ENCODE results near the gene ZDHHC3. TPM values are rescaled to one million over a fixed set of nuclear protein-coding genes. Genes with fewer than 3 reads are reported as not detected.
A peak's percentile ranks its signal among the peaks of the same experiment; 100 is the strongest.

Gene ZDHHC3, protein sequence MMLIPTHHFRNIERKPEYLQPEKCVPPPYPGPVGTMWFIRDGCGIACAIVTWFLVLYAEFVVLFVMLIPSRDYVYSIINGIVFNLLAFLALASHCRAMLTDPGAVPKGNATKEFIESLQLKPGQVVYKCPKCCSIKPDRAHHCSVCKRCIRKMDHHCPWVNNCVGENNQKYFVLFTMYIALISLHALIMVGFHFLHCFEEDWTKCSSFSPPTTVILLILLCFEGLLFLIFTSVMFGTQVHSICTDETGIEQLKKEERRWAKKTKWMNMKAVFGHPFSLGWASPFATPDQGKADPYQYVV
- 57.5 and 59.2 TPM in 2 replicates for total RNA-seq (2012; rRNA removed)

DNA sequence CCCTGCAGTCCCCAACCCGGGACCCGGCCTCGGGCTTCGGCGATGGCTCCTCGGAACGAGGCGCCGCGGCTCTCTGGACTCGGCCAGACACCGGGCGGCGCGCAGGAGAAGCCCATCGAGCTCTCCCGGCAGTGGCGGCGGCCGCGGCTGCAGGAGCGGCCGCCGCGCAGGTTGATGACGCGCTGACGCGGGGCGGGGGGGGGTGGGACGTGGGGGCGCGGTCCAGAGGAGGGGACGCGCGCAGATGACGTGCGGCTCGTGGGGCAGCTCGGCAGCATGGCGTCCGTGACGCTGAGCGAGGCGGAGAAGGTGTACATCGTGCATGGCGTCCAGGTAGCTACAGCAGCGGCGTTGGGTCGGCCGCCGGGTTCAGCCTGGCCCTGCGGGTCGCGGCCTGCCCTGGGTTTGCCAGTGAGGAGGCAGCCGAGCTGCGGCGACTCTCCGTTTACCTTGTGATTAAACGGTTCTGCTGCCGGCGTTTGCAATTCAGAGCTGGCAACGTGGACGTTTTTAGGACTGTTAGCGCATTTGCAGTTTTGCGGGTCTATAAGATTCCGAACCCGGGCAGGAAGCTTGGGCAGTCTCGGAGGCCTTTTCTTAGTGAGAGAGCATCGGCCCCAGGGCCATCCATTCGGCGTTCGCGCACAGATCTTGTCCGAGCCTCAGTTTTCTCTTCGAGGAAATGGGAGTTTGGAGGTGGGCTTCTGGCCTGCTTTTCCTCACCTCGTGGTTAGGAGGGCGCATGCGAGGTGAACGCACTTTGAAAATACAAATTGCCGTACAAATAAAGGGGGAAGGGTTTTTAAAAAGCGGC is at the start of gene ZDHHC3, which contains the start of gene EXOSC7:
ZDHHC3 (minus strand) TSS at position 173 of the 814 bp plus-strand sequence. CDS start 16,738 bp downstream, outside the sequence.
EXOSC7 (plus strand) TSS at position 243 of the 814 bp plus-strand sequence; CDS start at position 277, 34 bp downstream.
- Histone ChIP-seq H3K9ac (ENCODE audit: low read depth, low read length) (peak within 1 kb of the TSS; percentile 88), H3K9me3 (replicated peaks; ENCODE audit: low read length) (no peaks in the 10 kb centered on the region), H3K36me3 (ENCODE audit: insufficient read depth, low read length) (peaks cover 7% of the 10 kb centered on the region), H3K4me1 (ENCODE audit: control insufficient read depth, insufficient read depth, low read length) (peaks cover 11% of the 10 kb centered on the region), H3K27me3 (ENCODE audit: control insufficient read depth, insufficient read depth, low read length) (no peaks in the 10 kb centered on the region), H3K4me3 (ENCODE audit: low read length) (peak within 1 kb of the TSS; percentile 99), H3K4me2 (ENCODE audit: low read length) (peak within 1 kb of the TSS; percentile 87)

DNA sequence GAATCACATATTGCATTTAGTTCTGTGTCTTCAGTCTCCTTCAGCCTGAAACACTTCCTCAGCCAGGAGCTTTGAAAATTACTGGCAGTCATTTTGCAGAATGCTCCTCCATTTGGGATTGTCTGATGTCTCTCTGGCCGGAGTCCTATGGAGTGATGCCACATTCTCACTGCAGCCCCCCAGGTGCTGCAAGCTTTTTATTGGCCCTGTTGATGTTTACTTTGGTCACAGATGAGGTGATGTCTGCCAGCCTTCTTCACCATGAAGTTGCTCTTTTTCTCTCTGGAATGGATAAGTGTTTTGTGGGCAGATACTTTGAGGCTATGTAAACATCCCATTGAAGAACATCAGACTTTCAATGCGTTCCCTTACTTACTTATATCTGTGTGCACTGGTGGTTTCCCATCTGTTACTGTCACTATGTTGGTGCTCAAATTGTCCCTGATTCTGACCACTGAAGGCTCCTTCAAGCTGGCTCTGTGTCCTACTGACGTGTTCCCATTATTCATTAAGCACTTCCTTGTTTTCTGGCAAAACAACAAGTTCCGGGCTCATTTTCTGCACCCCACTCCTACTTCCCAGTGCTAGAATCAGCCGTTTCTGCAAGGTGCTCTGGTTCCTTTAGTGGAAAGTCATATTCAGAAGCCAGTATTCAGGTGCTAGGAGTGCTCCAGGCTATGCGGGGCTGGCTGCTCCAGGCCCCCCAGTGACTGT is 48.7 kb upstream of the ZDHHC3 start:
- peaks cover 49% of the 10 kb centered on the region for H3K4me1 ChIP-seq (ENCODE audit: control insufficient read depth, insufficient read depth, low read length)

DNA sequence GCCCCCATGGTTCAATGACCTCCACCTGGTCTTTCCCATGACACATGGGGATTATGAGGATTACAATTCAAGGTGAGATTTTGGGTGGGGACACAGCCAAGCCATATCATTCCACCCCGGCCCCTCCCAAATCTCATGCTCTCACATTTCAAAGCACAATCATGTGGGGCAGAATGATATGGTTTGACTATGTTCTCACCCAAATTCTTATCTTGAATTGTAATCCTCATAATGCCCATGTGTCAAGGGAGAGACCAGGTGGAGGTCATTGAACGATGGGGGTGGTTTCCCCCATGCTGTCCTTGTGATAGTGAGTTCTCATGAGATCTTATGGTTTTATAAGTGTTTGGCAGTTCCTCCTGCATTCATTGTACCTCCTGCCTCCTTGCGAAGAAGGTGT is 47.7 kb upstream of the ZDHHC3 start:
- H3K9ac ChIP-seq (ENCODE audit: low read depth, low read length): no peak overlapping the region
- no peak overlapping the region for H3K4me2 ChIP-seq (ENCODE audit: low read length)
- no peak overlapping the region for H3K4me3 ChIP-seq (ENCODE audit: low read length)
- H3K9me3 ChIP-seq (replicated peaks; ENCODE audit: low read length): no peaks in the 10 kb centered on the region
- H3K36me3 ChIP-seq (ENCODE audit: insufficient read depth, low read length): no peaks in the 10 kb centered on the region
- H3K4me1 ChIP-seq (ENCODE audit: control insufficient read depth, insufficient read depth, low read length): peaks cover 43% of the 10 kb centered on the region
- no peaks in the 10 kb centered on the region for H3K27me3 ChIP-seq (ENCODE audit: control insufficient read depth, insufficient read depth, low read length)

More for the DNA sequence above, 48.7 kb upstream of the ZDHHC3 start:
- H3K9me3 ChIP-seq (replicated peaks; ENCODE audit: low read length): no peaks in the 10 kb centered on the region
- no peak overlapping the region for H3K9ac ChIP-seq (ENCODE audit: low read depth, low read length)
- peak overlapping the region; percentile 17 for H3K4me2 ChIP-seq (ENCODE audit: low read length)
- no peaks in the 10 kb centered on the region for H3K27me3 ChIP-seq (ENCODE audit: control insufficient read depth, insufficient read depth, low read length)
- H3K36me3 ChIP-seq (ENCODE audit: insufficient read depth, low read length): no peaks in the 10 kb centered on the region
- peak overlapping the region; percentile 7 for H3K4me3 ChIP-seq (ENCODE audit: low read length)

DNA sequence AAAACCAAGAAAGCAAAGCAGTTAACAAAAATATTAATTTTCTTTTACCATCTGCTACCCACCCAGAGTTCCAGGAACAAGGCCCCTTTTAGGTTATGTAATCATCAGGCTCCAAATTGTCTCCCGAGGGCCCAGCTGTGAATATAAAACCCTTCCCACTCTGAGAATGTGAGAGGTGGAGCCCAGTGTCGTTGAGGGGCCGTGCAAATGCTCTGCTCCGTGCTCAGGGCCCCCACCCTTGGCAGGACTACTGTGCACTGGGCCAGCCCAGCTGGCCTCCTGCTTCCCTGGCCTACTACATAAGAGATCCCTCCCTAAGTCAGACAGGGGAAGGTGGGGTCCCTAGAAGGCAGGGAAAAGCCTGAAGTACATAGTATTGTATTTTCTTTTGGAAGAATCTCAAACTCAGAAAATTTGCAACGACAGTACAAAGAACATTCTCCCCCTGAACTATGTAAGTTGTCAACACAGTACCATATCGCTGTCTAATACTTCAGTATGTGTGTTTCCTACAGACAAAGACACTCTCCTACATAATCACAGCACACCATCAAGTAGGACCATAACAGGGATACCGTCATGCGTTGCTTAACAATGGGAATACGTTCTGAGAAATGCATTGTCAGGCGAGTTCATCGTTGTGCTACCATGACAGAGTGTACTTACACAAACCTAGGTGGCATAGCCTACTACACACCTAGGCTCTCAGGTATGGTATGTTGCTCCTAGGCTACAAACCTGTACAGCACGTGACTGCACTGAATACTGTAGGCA is 45.7 kb upstream of the ZDHHC3 start:
- Histone ChIP-seq H3K27me3 (ENCODE audit: control insufficient read depth, insufficient read depth, low read length) (no peaks in the 10 kb centered on the region), H3K4me2 (ENCODE audit: low read length) (no peak overlapping the region), H3K36me3 (ENCODE audit: insufficient read depth, low read length) (no peaks in the 10 kb centered on the region), H3K4me3 (ENCODE audit: low read length) (no peak overlapping the region), H3K9ac (ENCODE audit: low read depth, low read length) (no peak overlapping the region), H3K9me3 (replicated peaks; ENCODE audit: low read length) (no peaks in the 10 kb centered on the region), H3K4me1 (ENCODE audit: control insufficient read depth, insufficient read depth, low read length) (peaks cover 36% of the 10 kb centered on the region)

DNA sequence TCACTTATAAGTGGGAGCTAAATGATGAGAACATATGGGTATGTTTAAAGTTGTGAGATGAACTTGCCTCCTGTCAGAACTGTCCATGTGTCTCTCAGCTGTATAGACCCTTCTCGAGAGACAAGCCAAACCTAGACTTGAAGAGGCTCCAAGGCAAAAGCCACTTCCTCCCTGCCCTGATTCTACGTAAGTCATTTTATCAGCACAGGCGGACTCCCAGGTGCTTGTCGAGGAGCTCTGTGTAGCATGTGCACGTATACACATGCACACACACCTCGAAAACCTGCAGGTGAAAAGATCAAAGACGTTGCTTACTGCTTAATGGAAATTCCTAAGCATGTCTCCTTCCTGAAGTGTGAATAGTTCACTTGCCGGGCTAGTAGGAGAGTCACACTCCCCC is 44.6 kb upstream of the ZDHHC3 start:
- H3K4me1 ChIP-seq (ENCODE audit: control insufficient read depth, insufficient read depth, low read length): peaks cover 24% of the 10 kb centered on the region
- H3K4me3 ChIP-seq (ENCODE audit: low read length): no peak overlapping the region
- H3K9me3 ChIP-seq (replicated peaks; ENCODE audit: low read length): no peaks in the 10 kb centered on the region

DNA sequence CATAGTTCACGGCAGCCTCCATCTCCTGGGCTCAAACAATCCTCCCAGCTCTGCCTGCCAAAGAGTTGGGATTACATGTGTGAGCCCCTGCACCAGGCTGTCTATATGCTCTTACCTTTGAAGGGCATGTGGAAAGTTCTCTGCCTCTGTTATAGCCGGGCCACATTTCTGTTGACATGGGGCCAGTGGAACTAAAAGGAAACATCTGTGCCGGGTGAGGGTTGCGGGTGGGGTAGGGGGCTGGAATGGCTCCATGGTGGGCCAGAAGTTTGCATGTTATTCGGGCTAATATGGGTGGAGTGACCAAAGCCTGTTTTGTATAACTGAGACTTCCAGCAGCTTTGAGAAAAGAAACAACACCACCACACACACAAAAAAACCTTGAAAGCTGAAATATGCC is 41.8 kb upstream of the ZDHHC3 start:
- Histone ChIP-seq H3K27me3 (ENCODE audit: control insufficient read depth, insufficient read depth, low read length) (no peaks in the 10 kb centered on the region), H3K9me3 (replicated peaks; ENCODE audit: low read length) (no peaks in the 10 kb centered on the region), H3K4me2 (ENCODE audit: low read length) (no peak overlapping the region), H3K4me1 (ENCODE audit: control insufficient read depth, insufficient read depth, low read length) (peaks cover 21% of the 10 kb centered on the region), H3K9ac (ENCODE audit: low read depth, low read length) (no peak overlapping the region), H3K36me3 (ENCODE audit: insufficient read depth, low read length) (peaks cover 12% of the 10 kb centered on the region), H3K4me3 (ENCODE audit: low read length) (no peak overlapping the region)

More for the DNA sequence above, 44.6 kb upstream of the ZDHHC3 start:
- Histone ChIP-seq H3K27me3 (ENCODE audit: control insufficient read depth, insufficient read depth, low read length) (no peaks in the 10 kb centered on the region), H3K4me2 (ENCODE audit: low read length) (no peak overlapping the region), H3K36me3 (ENCODE audit: insufficient read depth, low read length) (peaks cover 4% of the 10 kb centered on the region), H3K9ac (ENCODE audit: low read depth, low read length) (no peak overlapping the region)

DNA sequence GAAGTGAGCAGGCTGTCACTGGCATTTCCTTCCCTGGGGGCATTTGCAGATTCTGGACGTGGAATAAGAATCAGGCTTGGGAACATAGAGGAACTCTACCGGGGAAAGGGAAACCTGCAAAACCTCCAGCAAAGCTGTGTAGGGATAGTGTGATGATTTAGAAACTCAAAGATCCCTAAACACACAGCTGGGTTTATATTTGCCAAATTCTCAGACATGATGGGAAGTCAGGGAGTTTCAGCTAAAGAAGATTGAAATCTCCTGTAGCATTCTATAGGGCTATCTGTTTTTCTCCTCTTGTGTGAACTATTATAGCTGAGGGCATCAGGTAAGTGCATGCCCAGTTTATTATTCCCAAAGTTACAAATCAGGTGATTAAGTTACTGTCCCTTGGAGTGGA is 40.9 kb upstream of the ZDHHC3 start:
- Histone ChIP-seq H3K9ac (ENCODE audit: low read depth, low read length) (no peak overlapping the region), H3K4me3 (ENCODE audit: low read length) (no peak overlapping the region), H3K9me3 (replicated peaks; ENCODE audit: low read length) (no peaks in the 10 kb centered on the region), H3K27me3 (ENCODE audit: control insufficient read depth, insufficient read depth, low read length) (no peaks in the 10 kb centered on the region), H3K4me2 (ENCODE audit: low read length) (no peak overlapping the region), H3K4me1 (ENCODE audit: control insufficient read depth, insufficient read depth, low read length) (peaks cover 28% of the 10 kb centered on the region), H3K36me3 (ENCODE audit: insufficient read depth, low read length) (peaks cover 12% of the 10 kb centered on the region)

DNA sequence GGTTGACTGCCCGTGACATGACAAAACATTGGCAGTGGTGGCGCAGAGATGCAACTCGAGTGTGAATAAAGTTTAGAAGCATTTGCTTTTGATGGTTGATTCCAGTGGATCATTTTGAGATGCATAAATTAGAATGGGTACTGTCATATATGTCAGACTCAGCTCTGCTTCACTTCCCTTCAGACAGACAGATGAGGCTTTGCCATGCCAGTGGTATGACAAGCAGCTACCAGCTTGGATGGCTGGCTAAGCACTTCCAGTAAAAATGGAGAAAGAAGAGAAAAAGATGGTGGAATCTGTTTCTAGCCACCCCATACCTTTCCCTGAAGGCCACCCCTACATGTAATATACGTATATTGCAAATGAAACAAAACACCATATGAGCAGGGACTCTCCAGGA is 36.6 kb upstream of the ZDHHC3 start:
- peak overlapping the region; percentile 69 for H3K4me2 ChIP-seq (ENCODE audit: low read length)
- peaks cover 26% of the 10 kb centered on the region for H3K36me3 ChIP-seq (ENCODE audit: insufficient read depth, low read length)
- H3K4me1 ChIP-seq (ENCODE audit: control insufficient read depth, insufficient read depth, low read length): peaks cover 54% of the 10 kb centered on the region
- H3K27me3 ChIP-seq (ENCODE audit: control insufficient read depth, insufficient read depth, low read length): no peaks in the 10 kb centered on the region
- H3K9me3 ChIP-seq (replicated peaks; ENCODE audit: low read length): no peaks in the 10 kb centered on the region
- peak overlapping the region; percentile 83 for H3K9ac ChIP-seq (ENCODE audit: low read depth, low read length)
- peak overlapping the region; percentile 49 for H3K4me3 ChIP-seq (ENCODE audit: low read length)

DNA sequence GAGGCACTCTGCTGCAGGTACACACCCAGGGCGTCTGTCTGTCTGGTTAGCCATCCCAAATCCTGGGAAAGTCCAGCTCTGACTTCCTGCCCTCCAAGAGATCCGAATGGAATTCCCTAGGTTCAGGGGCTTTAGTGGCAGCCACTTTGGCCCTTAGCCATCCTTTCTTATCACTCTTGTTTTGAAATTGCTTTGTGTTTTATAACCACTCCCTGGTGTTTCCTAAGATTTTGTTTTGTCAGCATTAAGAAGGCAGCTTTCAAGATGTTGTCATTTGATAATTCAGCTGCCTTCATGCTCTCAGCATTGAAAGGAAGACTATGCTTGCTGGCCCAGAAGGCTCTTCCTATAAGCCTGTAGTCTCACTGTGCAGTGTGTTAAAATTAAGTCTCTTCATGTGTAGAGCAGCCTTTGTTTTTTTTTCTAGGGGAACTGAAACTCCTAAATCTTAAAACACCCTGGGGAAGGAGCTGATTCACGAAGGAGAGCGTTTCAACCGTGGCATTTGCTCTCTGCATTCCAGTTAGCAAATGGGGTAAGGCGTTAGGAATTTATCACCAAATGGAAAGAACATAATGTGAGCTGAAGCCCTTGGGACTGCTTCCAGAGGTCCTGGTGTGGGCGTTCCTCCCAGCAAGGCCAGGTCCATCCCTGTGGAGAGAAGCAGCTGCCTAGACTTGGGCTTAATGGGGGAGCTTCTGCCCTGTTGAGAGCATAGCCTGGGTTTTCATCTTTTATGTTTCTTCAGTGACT is 36.0 kb upstream of the ZDHHC3 start:
- Histone ChIP-seq H3K4me2 (ENCODE audit: low read length) (peak overlapping the region; percentile 69), H3K36me3 (ENCODE audit: insufficient read depth, low read length) (peaks cover 32% of the 10 kb centered on the region), H3K9ac (ENCODE audit: low read depth, low read length) (peak overlapping the region; percentile 83), H3K4me1 (ENCODE audit: control insufficient read depth, insufficient read depth, low read length) (peaks cover 57% of the 10 kb centered on the region), H3K27me3 (ENCODE audit: control insufficient read depth, insufficient read depth, low read length) (no peaks in the 10 kb centered on the region), H3K9me3 (replicated peaks; ENCODE audit: low read length) (no peaks in the 10 kb centered on the region), H3K4me3 (ENCODE audit: low read length) (peak overlapping the region; percentile 49)

DNA sequence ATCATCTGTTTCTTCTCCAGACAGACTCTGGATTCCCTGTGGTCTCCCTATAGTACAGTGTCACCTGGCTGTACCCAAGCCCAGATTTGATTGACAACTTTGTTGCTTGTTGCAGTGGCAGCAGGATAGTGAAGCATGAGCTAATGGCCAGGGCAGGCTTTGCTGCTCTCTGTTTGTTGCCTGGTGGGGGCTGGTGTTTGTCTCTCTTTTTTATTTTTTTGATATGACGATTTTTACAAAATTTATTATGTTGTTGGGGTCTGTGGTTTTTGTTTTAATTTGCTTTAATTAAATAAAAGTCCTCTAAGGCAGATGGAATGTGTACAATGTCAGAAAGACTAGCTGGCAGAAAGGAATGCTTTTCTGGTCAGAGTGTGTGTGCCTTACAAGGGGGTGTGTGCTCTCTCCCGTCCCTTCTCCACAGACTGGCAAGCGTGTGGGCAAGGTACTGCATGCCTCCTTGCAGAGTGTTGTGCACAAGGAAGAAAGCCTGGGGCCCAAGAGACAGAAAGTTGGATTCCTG is 34.9 kb upstream of the ZDHHC3 start:
- peak overlapping the region; percentile 83 for H3K9ac ChIP-seq (ENCODE audit: low read depth, low read length)

More for the DNA sequence above, 34.9 kb upstream of the ZDHHC3 start:
- H3K4me2 ChIP-seq (ENCODE audit: low read length): peak overlapping the region; percentile 69
- peak overlapping the region; percentile 37 for H3K4me3 ChIP-seq (ENCODE audit: low read length)
- H3K27me3 ChIP-seq (ENCODE audit: control insufficient read depth, insufficient read depth, low read length): no peaks in the 10 kb centered on the region
- H3K4me1 ChIP-seq (ENCODE audit: control insufficient read depth, insufficient read depth, low read length): peaks cover 57% of the 10 kb centered on the region
- no peaks in the 10 kb centered on the region for H3K9me3 ChIP-seq (replicated peaks; ENCODE audit: low read length)
- H3K36me3 ChIP-seq (ENCODE audit: insufficient read depth, low read length): peaks cover 32% of the 10 kb centered on the region

Data from skeletal muscle satellite cell (primary cell).